GM18520 (cell line): ENCODE measurements around the gene ST8SIA1.
"Not testable (repeated sequence)": the region's sequence is repeated elsewhere in the genome, so short reads cannot be mapped to it uniquely, and the experiment has no call there.

Experiments
- ATAC-seq: cut with Tn5 transposase; IDR thresholded peaks from one replicate; pipeline ENCODE4 v1.9.1; 2021; ENCODE audit not compliant: unreplicated experiment

ST8SIA1 gene

DNA sequence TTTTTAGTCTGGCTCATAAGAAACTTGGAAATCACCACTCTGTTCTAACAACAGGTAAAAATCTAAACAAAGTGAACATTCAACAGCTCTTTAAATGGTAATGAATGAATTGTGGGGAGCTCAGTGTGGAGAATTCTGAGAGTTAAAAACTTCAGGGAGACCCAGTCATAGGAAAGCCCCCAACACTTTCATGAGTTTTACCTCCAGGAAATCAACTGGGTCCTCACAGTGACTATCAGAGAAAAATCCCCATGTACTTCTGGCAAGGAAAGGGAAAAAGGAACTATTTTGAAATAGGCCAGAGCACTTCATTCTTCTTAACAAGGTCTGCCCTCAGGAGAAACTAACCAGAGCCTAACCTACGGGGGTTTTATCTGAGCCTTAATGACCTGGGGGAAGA is 153.8 kb downstream of the ST8SIA1 start:
- no peak for ATAC-seq

DNA sequence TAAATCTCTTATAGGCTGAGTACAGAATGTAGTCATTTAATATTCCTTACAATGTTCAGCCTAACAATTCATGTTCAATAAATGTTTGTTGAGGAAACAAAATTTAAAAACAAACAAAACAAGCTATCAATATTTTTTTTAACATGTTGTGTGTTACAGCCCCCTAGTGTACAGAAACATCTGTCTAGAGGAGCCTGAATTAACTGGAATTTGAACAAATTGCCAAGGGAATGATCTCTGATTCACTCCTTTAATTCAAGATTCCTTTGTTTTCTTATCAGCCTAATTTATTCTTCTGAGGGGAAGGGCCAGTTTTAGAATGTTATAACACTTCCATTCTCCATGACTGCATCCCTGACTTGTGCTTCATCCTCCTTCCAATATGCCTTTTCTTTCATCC is 161.3 kb downstream of the ST8SIA1 start:
- ATAC-seq = no peak

DNA sequence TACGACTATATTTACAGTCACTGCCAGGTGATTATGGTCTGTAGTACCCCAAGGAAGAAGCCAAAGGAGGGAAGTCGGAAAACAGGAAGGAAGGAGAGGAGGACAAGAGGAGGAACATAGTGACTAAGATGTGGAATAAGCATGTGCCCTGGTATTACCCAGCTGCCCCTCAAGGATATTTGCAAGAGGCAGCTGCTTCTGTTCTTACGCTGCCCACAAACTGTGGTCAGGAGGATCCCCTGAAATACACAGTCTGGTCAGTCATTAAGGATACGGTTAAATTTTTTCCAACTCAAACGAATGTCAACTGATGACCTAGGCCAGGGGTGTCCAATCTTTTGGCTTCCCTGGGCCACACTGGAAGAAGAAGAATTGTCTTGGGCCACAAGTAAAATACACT is 162.0 kb downstream of the ST8SIA1 start:
- no peak for ATAC-seq

DNA sequence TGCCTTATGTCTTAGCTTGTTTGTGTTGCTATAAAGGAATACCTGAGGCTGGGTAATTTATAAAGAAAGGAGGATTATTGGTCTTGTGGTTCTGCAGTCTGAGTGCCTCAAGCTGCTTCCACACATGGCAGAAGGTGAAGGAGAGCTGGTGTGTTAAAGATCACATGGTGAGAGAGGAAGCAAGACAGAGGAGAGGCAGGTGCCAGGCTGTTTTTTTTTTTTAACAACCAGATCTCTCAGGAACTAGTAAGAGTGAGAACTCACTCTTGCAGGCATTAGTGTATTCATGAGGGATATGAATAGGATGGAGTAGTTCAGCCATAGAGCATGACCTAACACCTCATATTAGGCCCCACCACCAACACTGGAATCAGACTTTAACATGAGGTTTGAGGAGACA is 165.1 kb downstream of the ST8SIA1 start:
- ATAC-seq = no peak

DNA sequence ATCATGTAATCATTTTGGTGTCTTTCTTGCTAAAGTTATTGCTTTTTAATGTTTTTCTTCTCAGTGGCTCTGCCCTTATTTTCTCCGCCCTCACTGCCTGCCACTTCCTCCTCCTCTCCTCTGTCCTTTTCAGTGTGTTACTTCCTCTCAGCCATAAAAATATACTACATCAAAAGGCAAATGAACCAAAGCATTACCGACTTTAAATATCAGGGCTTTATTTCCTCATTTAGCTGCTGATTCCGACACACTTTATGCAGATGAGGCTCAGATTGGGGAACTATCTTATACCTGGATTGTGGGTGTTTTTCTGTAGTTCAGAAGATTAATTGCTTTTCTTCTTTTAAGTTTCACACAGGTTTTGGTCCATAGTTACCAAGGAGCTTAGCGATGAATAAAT is 170.4 kb downstream of the ST8SIA1 start:
- no peak for ATAC-seq

DNA sequence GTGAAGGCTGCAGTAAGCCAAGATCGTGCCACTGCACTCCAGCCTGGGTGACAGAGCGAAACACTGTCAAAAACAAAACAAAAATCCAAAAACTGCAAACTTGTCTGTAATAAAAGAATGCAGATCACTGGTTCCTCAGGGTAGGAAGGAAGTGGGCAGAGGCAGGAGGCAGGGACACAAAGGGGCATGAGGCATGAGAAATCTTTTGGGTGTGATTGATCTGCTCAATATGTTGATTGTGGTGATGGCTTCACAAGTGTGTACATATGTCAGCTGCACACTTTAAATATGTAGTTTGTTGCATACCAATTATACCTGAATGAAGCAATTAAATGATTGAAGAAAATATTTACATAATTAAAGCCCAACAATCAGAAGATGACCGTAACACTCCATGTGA is 170.9 kb downstream of the ST8SIA1 start:
- no peak for ATAC-seq

DNA sequence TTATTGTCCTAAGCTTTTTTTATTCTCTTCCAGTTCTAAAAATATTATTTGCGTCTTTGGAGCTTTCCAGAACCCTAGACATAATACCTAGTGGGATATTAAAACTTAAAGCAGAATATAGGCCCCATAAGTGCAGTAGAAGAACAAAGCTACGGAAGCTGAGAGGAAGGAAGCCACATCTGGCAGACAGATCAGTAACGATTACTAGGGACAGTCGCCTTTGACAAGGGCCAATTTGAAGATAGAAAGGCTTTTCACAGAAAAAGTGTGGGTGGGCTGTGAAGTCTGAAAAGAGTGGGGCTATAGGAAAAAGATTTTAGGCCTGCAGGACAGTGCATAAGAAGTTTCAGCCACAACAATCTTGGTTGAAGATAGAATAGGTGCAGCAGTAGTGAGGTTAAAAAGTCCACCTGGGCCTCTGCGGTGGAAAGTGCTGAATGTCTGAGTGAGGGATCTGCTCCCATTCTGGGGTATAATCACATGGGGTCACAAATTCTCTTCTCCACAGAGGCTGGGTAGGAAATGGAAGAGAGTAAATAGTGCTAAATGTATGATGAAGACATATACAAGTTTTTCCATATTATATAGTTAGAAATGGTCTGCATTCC is 174.0 kb downstream of the ST8SIA1 start:
- ATAC-seq = no peak

DNA sequence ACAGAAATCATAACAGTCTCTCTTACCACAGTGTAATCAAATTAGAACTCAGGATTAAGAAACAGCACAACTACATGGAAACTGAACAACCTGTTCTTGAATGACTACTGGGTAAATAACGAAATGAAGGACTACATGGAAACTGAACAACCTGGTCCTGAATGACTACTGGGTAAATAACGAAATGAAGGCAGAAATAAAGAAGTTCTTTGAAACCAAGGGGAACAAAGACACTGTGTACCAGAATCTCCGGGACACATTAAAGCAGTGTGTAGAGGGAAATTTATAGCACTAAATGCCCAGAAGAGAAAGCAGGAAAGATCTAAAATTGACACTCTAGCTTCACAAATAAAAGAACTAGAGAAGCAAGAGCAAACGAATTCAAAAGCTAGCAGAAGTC is 185.2 kb downstream of the ST8SIA1 start:
- ATAC-seq = not testable (repeated sequence)

DNA sequence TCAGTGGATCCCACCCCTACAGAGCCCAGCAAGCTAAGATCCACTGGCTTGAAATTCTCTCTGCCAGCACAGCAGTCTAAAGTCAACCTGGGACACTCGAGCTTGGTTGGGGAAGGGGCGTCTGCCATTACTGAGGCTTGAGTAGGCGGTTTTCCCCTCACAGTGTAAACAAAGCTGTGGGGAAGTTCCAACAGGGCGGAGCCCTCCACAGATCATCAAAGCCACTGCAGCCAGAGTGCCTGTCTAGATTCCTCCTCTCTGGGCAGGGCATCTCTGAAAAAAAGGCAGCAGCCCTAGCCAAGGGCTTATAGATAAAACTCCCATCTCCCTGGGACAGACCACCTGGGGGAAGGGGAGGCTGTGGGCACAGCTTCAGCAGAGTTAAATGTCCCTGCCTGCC is 187.8 kb downstream of the ST8SIA1 start:
- not testable (repeated sequence) for ATAC-seq
